ENCODE data around the gene ESPNL.

Gene ESPNL

GRCh38 chr2:238131761-238132462, 31.8 kb downstream of the ESPNL start:
- no peak overlapping the region for H3K4me2 ChIP-seq (ENCODE audit: low read depth, low read length, poor library complexity, severe bottlenecking)
- H3K9me3 ChIP-seq (ENCODE audit: insufficient read depth, low read length): no peaks in the 10 kb centered on the region
- H3F3A ChIP-seq (ENCODE audit: insufficient read depth): no peaks in the 10 kb centered on the region
- H2AFZ ChIP-seq (ENCODE audit: low read depth, low read length, severe bottlenecking): no peak overlapping the region
- no peaks in the 10 kb centered on the region for H3K9me2 ChIP-seq (replicated peaks; ENCODE audit: insufficient read depth, low read length)
- H3K9ac ChIP-seq (ENCODE audit: low read length): no peak overlapping the region
- no peaks in the 10 kb centered on the region for H3K27me3 ChIP-seq (ENCODE audit: low read length)
- no peaks in the 10 kb centered on the region for H3K36me3 ChIP-seq (ENCODE audit: low read length)
- H3K79me2 ChIP-seq (ENCODE audit: insufficient read depth, low read length): no peaks in the 10 kb centered on the region
- TF ChIP-seq EZH2phosphoT487 (conservative IDR thresholded peaks at IDR 0.05; ENCODE audit: low read length): no peak
- no peak for TF ChIP-seq CTCF (IDR thresholded peaks at IDR 0.05; ENCODE audit: insufficient read depth, low read length, poor library complexity, severe bottlenecking)
- no peak overlapping the region for H3K27ac ChIP-seq (ENCODE audit: low read depth, low read length)
- no peaks in the 10 kb centered on the region for H4K20me1 ChIP-seq (ENCODE audit: low read depth, low read length)
- no peak overlapping the region for H3K4me3 ChIP-seq (ENCODE audit: insufficient read depth, low read length, poor library complexity, severe bottlenecking)

DNA sequence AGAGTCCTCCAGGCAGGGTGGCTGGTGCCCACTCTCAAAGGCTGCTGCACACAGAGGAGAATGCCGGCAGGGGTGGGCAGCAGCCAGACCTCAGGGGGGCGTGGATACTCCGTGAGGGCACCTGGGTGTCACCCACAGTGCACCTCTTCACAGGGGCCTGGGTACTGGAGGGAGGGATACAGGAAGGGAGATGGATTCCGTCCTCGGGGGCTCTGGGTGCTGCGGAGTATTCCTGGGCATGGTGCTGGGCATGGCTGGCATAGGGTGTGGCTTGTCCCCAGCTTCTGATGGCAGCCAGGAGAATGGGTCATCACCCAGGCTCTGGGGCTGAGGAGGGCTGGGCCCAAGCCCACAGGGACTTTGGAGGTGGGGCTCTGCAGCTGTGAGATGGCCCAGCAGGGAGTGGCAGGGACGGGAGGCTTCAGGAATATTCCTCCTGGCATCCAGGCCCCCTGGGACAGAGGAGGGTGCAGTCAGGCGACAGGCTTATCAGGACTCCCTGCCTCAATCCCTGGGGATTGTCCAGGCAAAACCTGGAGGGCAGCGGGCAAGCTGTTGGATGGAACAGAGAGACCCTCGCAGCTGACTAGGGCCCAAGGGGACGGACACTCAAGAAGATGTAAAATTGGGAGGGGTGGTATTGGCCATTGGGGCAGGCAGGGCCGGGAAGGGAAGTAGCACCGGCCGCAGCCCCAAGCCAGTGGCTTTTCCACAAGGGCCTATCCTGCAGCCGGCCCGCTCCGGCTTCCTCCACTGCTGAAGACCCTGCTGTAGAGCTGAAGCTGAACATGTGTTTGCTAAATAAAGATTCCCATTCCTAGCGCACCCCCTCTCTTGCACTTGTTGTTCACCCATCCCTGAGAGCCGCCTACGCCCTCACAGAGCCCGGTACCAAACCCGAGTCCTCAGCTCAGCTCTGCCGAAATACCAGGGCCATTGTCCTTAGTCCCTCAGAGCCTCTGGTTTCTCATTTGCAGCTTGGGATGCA, 32.6 kb downstream of the ESPNL start:
- no peaks in the 10 kb centered on the region for H3K9me2 ChIP-seq (replicated peaks; ENCODE audit: insufficient read depth, low read length)
- TF ChIP-seq EZH2phosphoT487 (conservative IDR thresholded peaks at IDR 0.05; ENCODE audit: low read length): no peak
- no peak for TF ChIP-seq CTCF (IDR thresholded peaks at IDR 0.05; ENCODE audit: insufficient read depth, low read length, poor library complexity, severe bottlenecking)

GRCh38 chr2:238133499-238134392, 33.6 kb downstream of the ESPNL start:
- H3K27me3 ChIP-seq (ENCODE audit: low read length): no peaks in the 10 kb centered on the region
- no peak for TF ChIP-seq CTCF (IDR thresholded peaks at IDR 0.05; ENCODE audit: insufficient read depth, low read length, poor library complexity, severe bottlenecking)
- no peak for TF ChIP-seq EZH2phosphoT487 (conservative IDR thresholded peaks at IDR 0.05; ENCODE audit: low read length)
- H2AFZ ChIP-seq (ENCODE audit: low read depth, low read length, severe bottlenecking): no peak overlapping the region
- H3K9me2 ChIP-seq (replicated peaks; ENCODE audit: insufficient read depth, low read length): no peaks in the 10 kb centered on the region
- no peaks in the 10 kb centered on the region for H3K79me2 ChIP-seq (ENCODE audit: insufficient read depth, low read length)
- no peaks in the 10 kb centered on the region for H3K36me3 ChIP-seq (ENCODE audit: low read length)
- H4K20me1 ChIP-seq (ENCODE audit: low read depth, low read length): no peaks in the 10 kb centered on the region
- H3K4me3 ChIP-seq (ENCODE audit: insufficient read depth, low read length, poor library complexity, severe bottlenecking): no peak overlapping the region
- no peaks in the 10 kb centered on the region for H3F3A ChIP-seq (ENCODE audit: insufficient read depth)
- H3K9me3 ChIP-seq (ENCODE audit: insufficient read depth, low read length): no peaks in the 10 kb centered on the region
- H3K4me2 ChIP-seq (ENCODE audit: low read depth, low read length, poor library complexity, severe bottlenecking): no peak overlapping the region
- no peak overlapping the region for H3K27ac ChIP-seq (ENCODE audit: low read depth, low read length)
- no peak overlapping the region for H3K9ac ChIP-seq (ENCODE audit: low read length)

More for the DNA sequence above, 32.6 kb downstream of the ESPNL start:
- Histone ChIP-seq H3K4me2 (ENCODE audit: low read depth, low read length, poor library complexity, severe bottlenecking) (no peak overlapping the region), H3K36me3 (ENCODE audit: low read length) (no peaks in the 10 kb centered on the region), H3K4me3 (ENCODE audit: insufficient read depth, low read length, poor library complexity, severe bottlenecking) (no peak overlapping the region), H3F3A (ENCODE audit: insufficient read depth) (no peaks in the 10 kb centered on the region), H4K20me1 (ENCODE audit: low read depth, low read length) (no peaks in the 10 kb centered on the region), H3K9me3 (ENCODE audit: insufficient read depth, low read length) (no peaks in the 10 kb centered on the region), H3K27ac (ENCODE audit: low read depth, low read length) (no peak overlapping the region), H3K27me3 (ENCODE audit: low read length) (no peaks in the 10 kb centered on the region), H2AFZ (ENCODE audit: low read depth, low read length, severe bottlenecking) (no peak overlapping the region), H3K79me2 (ENCODE audit: insufficient read depth, low read length) (no peaks in the 10 kb centered on the region), H3K9ac (ENCODE audit: low read length) (no peak overlapping the region)

Measured in SU-DHL-6 (cell line).